Measurements from ENCODE around the gene NAV2.

Gene NAV2

GRCh38 chr11:19972091-19972490, 259.5 kb downstream of the NAV2 start:
- no peak for DNase-seq (ENCODE audit: extremely low spot score)
- ChIA-PET POLR2A (no interaction called here), CTCF (interaction anchor here (1.5 to 2.4 kb wide), 2 partner anchors 10 to 20 kb away, joined by 4 to 7 read pairs; no protein-coding TSS in a partner anchor)
- no peak for TF ChIP-seq CTCF (IDR thresholded peaks at IDR 0.05; ENCODE audit: control extremely low read depth, extremely low read depth, low read depth, missing control alignments)

- DNase-seq (ENCODE audit: extremely low spot score): no peak
- TF ChIP-seq CTCF (IDR thresholded peaks at IDR 0.05; ENCODE audit: control extremely low read depth, extremely low read depth, low read depth, missing control alignments): no peak
- CTCF ChIA-PET: interaction anchor here (1.2 to 2.4 kb wide), 3 partner anchors 9 to 21 kb away, joined by 3 to 7 read pairs (median 4); no protein-coding TSS in a partner anchor
- POLR2A ChIA-PET: no interaction called here
Measured at GRCh38 chr11:19972651-19973050, 260.0 kb downstream of the NAV2 start.

GRCh38 chr11:19973136-19973635, 260.5 kb downstream of the NAV2 start:
- ChIA-PET CTCF (interaction anchor here (1.2 to 1.5 kb wide), 2 partner anchors 13 to 21 kb away, joined by 3 to 4 read pairs; no protein-coding TSS in a partner anchor), POLR2A (no interaction called here)
- no peak for DNase-seq (ENCODE audit: extremely low spot score)
- no peak for TF ChIP-seq CTCF (IDR thresholded peaks at IDR 0.05; ENCODE audit: control extremely low read depth, extremely low read depth, low read depth, missing control alignments)

GRCh38 chr11:19974886-19975285, 262.2 kb downstream of the NAV2 start:
- TF ChIP-seq CTCF (IDR thresholded peaks at IDR 0.05; ENCODE audit: control extremely low read depth, extremely low read depth, low read depth, missing control alignments): no peak
- no peak for DNase-seq (ENCODE audit: extremely low spot score)
- CTCF ChIA-PET: no interaction called here
- POLR2A ChIA-PET: no interaction called here

- ChIA-PET POLR2A (no interaction called here), CTCF (no interaction called here)
- TF ChIP-seq CTCF (IDR thresholded peaks at IDR 0.05; ENCODE audit: control extremely low read depth, extremely low read depth, low read depth, missing control alignments): no peak
- no peak for DNase-seq (ENCODE audit: extremely low spot score)
Measured at GRCh38 chr11:19975414-19975990, 262.9 kb downstream of the NAV2 start.

GRCh38 chr11:19976281-19976941, 263.8 kb downstream of the NAV2 start:
- ChIA-PET CTCF (no interaction called here), POLR2A (no interaction called here)
- no peak for TF ChIP-seq CTCF (IDR thresholded peaks at IDR 0.05; ENCODE audit: control extremely low read depth, extremely low read depth, low read depth, missing control alignments)
- no peak for DNase-seq (ENCODE audit: extremely low spot score)

All from GM10248 (cell line).